Measurements from ENCODE around the gene SGMS1.

DNA sequence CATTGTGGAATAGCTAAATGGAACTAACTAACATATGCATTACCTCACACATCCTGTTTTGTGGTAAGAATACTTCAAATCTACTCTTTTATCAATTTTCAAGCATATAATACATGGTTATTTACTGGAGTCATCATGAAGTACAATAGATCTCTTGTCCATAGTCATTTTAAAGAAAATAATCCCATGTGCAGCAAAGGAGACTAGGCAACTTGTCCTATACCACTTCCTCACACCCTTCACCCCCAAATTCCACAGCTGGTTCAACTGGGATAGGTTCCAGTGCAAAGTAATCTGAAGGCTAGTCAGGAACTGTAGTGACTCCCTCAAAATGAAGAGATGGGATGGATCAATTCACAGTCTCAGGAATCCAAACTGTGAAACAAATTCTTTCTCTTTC, 176.1 kb downstream of the SGMS1 start:
- TF ChIP-seq, protein P1, sequence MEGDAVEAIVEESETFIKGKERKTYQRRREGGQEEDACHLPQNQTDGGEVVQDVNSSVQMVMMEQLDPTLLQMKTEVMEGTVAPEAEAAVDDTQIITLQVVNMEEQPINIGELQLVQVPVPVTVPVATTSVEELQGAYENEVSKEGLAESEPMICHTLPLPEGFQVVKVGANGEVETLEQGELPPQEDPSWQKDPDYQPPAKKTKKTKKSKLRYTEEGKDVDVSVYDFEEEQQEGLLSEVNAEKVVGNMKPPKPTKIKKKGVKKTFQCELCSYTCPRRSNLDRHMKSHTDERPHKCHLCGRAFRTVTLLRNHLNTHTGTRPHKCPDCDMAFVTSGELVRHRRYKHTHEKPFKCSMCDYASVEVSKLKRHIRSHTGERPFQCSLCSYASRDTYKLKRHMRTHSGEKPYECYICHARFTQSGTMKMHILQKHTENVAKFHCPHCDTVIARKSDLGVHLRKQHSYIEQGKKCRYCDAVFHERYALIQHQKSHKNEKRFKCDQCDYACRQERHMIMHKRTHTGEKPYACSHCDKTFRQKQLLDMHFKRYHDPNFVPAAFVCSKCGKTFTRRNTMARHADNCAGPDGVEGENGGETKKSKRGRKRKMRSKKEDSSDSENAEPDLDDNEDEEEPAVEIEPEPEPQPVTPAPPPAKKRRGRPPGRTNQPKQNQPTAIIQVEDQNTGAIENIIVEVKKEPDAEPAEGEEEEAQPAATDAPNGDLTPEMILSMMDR (conservative IDR thresholded peaks at IDR 0.05 in 1 of 2, IDR thresholded peaks at IDR 0.05 in 1 of 2; ENCODE audit: extremely low read depth in 1 of 2, insufficient read depth in 1 of 2, low read depth in 1 of 2, low read length in 2 of 2), result no peak
- TF ChIP-seq EZH2 (IDR thresholded peaks at IDR 0.05; ENCODE audit: borderline replicate concordance, low read length), result no peak

All from mammary epithelial cell (primary cell).